Loucy (cell line): ENCODE results near the gene ATG7.

Experiments used
- H2AFZ ChIP-seq: fragments of 200-600 bp; sonication (generic); 2 replicates; pipeline ENCODE4 v1.6.0; 2016; ENCODE audit warnings: antibody characterized with exemption, mild to moderate bottlenecking, low read length, moderate library complexity
- H3F3A ChIP-seq: fragments of 200-600 bp; 2 replicates; pipeline ENCODE4 v1.6.0; 2016; ENCODE audit warnings: antibody characterized with exemption, low read depth, mild to moderate bottlenecking
- H3K27me3 ChIP-seq: fragments of 200-600 bp; sonication (generic); 2 replicates; pipeline ENCODE4 v1.6.1; 2014; ENCODE audit warnings: low read length, mild to moderate bottlenecking; ENCODE audit not compliant: insufficient read depth, poor library complexity, severe bottlenecking
- H3K36me3 ChIP-seq: fragments of 200-600 bp; sonication (generic); 2 replicates; pipeline ENCODE4 v1.6.1; 2016; ENCODE audit warnings: low read length; ENCODE audit not compliant: insufficient read depth
- H3K4me1 ChIP-seq: fragments of 200-600 bp; sonication (generic); 2 replicates; pipeline ENCODE4 v1.5.1; 2014; ENCODE audit warnings: low read length, mild to moderate bottlenecking; ENCODE audit not compliant: insufficient read depth, poor library complexity, severe bottlenecking
- H3K4me2 ChIP-seq: fragments of 200-600 bp; sonication (generic); 2 replicates; pipeline ENCODE4 v1.6.0; 2014; ENCODE audit warnings: antibody characterized with exemption, low read length, low read depth, mild to moderate bottlenecking; ENCODE audit not compliant: poor library complexity, severe bottlenecking
- H3K4me3 ChIP-seq: fragments of 200-600 bp; sonication (generic); 2 replicates; pipeline ENCODE4 v1.5.1; 2014; ENCODE audit warnings: low read length, mild to moderate bottlenecking, mixed read lengths; ENCODE audit not compliant: poor library complexity, severe bottlenecking
- H3K79me2 ChIP-seq: fragments of 200-600 bp; sonication (generic); 2 replicates; pipeline ENCODE4 v1.6.1; 2014; ENCODE audit warnings: low read length; ENCODE audit not compliant: insufficient read depth
- H3K9ac ChIP-seq: fragments of 200-600 bp; sonication (generic); 2 replicates; pipeline ENCODE4 v1.6.0; 2014; ENCODE audit warnings: mild to moderate bottlenecking, low read depth, low read length, moderate library complexity; ENCODE audit not compliant: poor library complexity, severe bottlenecking
- H3K9me2 ChIP-seq: fragments of 200-600 bp; sonication (generic); replicated peaks from 2 replicates; pipeline ENCODE4 v1.6.1; 2016; ENCODE audit warnings: low read depth, low read length, mixed read lengths
- H3K9me3 ChIP-seq: fragments of 200-600 bp; sonication (generic); 2 replicates; pipeline ENCODE4 v1.6.1; 2014; ENCODE audit warnings: mild to moderate bottlenecking, antibody characterized with exemption, low read length, low read depth; ENCODE audit not compliant: insufficient read depth
- H4K20me1 ChIP-seq: fragments of 200-600 bp; sonication (generic); 2 replicates; pipeline ENCODE4 v1.6.0; 2014; ENCODE audit warnings: antibody characterized with exemption, low read length, mild to moderate bottlenecking; ENCODE audit not compliant: insufficient read depth, poor library complexity, severe bottlenecking
- CTCF ChIP-seq: fragments of 200-600 bp; sonication (generic); conservative IDR thresholded peaks from 2 replicates; pipeline ENCODE4 v1.5.1; 2014; ENCODE audit warnings: mild to moderate bottlenecking, antibody characterized with exemption, low read length
- EZH2phosphoT487 ChIP-seq: fragments of 200-600 bp; IDR thresholded peaks from 2 replicates; pipeline ENCODE4 v1.6.1; 2018; ENCODE audit warnings: antibody characterized with exemption, mild to moderate bottlenecking, moderate library complexity, borderline replicate concordance

The ATG7 gene

GRCh38 chr3:11563865-11564185, 291.6 kb downstream of the ATG7 start:
- H3K9me3 ChIP-seq = no peaks in the 10 kb centered on the region
- H2AFZ ChIP-seq = no peak overlapping the region
- peaks cover 84% of the 10 kb centered on the region for H4K20me1 ChIP-seq
- H3K4me3 ChIP-seq = no peak overlapping the region
- H3K4me1 ChIP-seq = no peaks in the 10 kb centered on the region
- peaks cover 98% of the 10 kb centered on the region; the same call in 1 of the 2 replicates for H3K36me3 ChIP-seq
- no peaks in the 10 kb centered on the region for H3K27me3 ChIP-seq
- no peak for TF ChIP-seq CTCF
- TF ChIP-seq EZH2phosphoT487 = no peak
- H3K9ac ChIP-seq = no peak overlapping the region
- no peak overlapping the region for H3K4me2 ChIP-seq
- no peaks in the 10 kb centered on the region for H3F3A ChIP-seq
- H3K9me2 ChIP-seq = no peaks in the 10 kb centered on the region
- H3K79me2 ChIP-seq = peaks cover 93% of the 10 kb centered on the region

GRCh38 chr3:11564577-11565001, 292.4 kb downstream of the ATG7 start:
- Histone ChIP-seq H3K27me3 (no peaks in the 10 kb centered on the region), H3K9me2 (no peaks in the 10 kb centered on the region), H2AFZ (no peak overlapping the region), H3K79me2 (peaks cover 93% of the 10 kb centered on the region), H3K4me3 (no peak overlapping the region), H4K20me1 (peaks cover 92% of the 10 kb centered on the region), H3K4me2 (no peak overlapping the region), H3K4me1 (no peaks in the 10 kb centered on the region), H3K9me3 (no peaks in the 10 kb centered on the region), H3F3A (no peaks in the 10 kb centered on the region), H3K36me3 (peaks cover 94% of the 10 kb centered on the region; the same call in 1 of the 2 replicates), H3K9ac (no peak overlapping the region)
- no peak for TF ChIP-seq EZH2phosphoT487
- TF ChIP-seq CTCF = no peak

- no peaks in the 10 kb centered on the region for H3K9me3 ChIP-seq
- H3K4me3 ChIP-seq = no peak overlapping the region
- peaks cover 94% of the 10 kb centered on the region for H3K79me2 ChIP-seq
- H3K4me1 ChIP-seq = no peaks in the 10 kb centered on the region
- no peaks in the 10 kb centered on the region for H3K27me3 ChIP-seq
- H3K36me3 ChIP-seq = peaks cover 92% of the 10 kb centered on the region; the same call in 1 of the 2 replicates
- H4K20me1 ChIP-seq = peaks cover 92% of the 10 kb centered on the region
- no peak overlapping the region for H3K4me2 ChIP-seq
- no peak overlapping the region for H2AFZ ChIP-seq
- no peaks in the 10 kb centered on the region for H3F3A ChIP-seq
- no peaks in the 10 kb centered on the region for H3K9me2 ChIP-seq
- no peak overlapping the region for H3K9ac ChIP-seq
- TF ChIP-seq EZH2phosphoT487 = no peak
- TF ChIP-seq CTCF = no peak
These were observed 292.9 kb downstream of the ATG7 start for GRCh38 chr3:11565072-11565471.
